ENCODE measurements around the gene KRT73.

The KRT73 gene

GRCh38 chr12:52615208-52615868, 3.0 kb downstream of the KRT73 start:
- CTCF ChIA-PET, result interaction anchor here (0.7 to 0.8 kb wide), 2 partner anchors 9 to 60 kb away, joined by 3 read pairs; no protein-coding TSS in a partner anchor
- no peak overlapping the region for H3K27ac ChIP-seq (ENCODE audit: insufficient read depth in 1 of 2, low read depth in 1 of 2, low read length in 2 of 2, poor library complexity in 1 of 2, severe bottlenecking in 2 of 2)
- peak overlapping the region in 1 of 7 experiments; percentile 37 for H3K4me3 ChIP-seq (ENCODE audit: control insufficient read depth in 1 of 7, extremely low read depth in 1 of 7, insufficient read depth in 4 of 7, low read depth in 2 of 7, low read length in 6 of 7)
- no peaks in the 10 kb centered on the region for H3K27me3 ChIP-seq (replicated peaks in 2 of 5; ENCODE audit: control insufficient read depth in 4 of 5, insufficient read depth in 5 of 5, low read length in 4 of 5)
- no peaks in the 10 kb centered on the region for H3K9me3 ChIP-seq (ENCODE audit: control extremely low read depth in 1 of 5, control insufficient read depth in 4 of 5, insufficient read depth in 2 of 5, low read depth in 1 of 5, low read length in 4 of 5)
- peaks cover 3 to 32% (median 20%) of the 10 kb centered on the region in 4 experiments for H3K4me1 ChIP-seq (ENCODE audit: control extremely low read depth in 1 of 4, control insufficient read depth in 4 of 4, insufficient read depth in 4 of 4, low read length in 3 of 4)
- no peaks in the 10 kb centered on the region for H3K36me3 ChIP-seq (ENCODE audit: control insufficient read depth in 4 of 4, insufficient read depth in 4 of 4, low read length in 3 of 4)
- DNase-seq, result peak; percentile 39 to 69 (median 69)
- 0% methylated on average over 1 of the region's 6 CpGs for WGBS (ENCODE audit: insufficient coverage)
- POLR2A ChIA-PET, result no interaction called here

- Histone ChIP-seq H3K4me1 (ENCODE audit: control extremely low read depth in 1 of 4, control insufficient read depth in 4 of 4, insufficient read depth in 4 of 4, low read length in 3 of 4) (peaks cover 3 to 38% (median 22%) of the 10 kb centered on the region in 4 experiments), H3K36me3 (ENCODE audit: control insufficient read depth in 4 of 4, insufficient read depth in 4 of 4, low read length in 3 of 4) (no peaks in the 10 kb centered on the region), H3K9me3 (ENCODE audit: control extremely low read depth in 1 of 5, control insufficient read depth in 4 of 5, insufficient read depth in 2 of 5, low read depth in 1 of 5, low read length in 4 of 5) (no peaks in the 10 kb centered on the region), H3K4me3 (ENCODE audit: control insufficient read depth in 1 of 7, extremely low read depth in 1 of 7, insufficient read depth in 4 of 7, low read depth in 2 of 7, low read length in 6 of 7) (no peak overlapping the region), H3K27me3 (replicated peaks in 2 of 5; ENCODE audit: control insufficient read depth in 4 of 5, insufficient read depth in 5 of 5, low read length in 4 of 5) (no peaks in the 10 kb centered on the region), H3K27ac (ENCODE audit: insufficient read depth in 1 of 2, low read depth in 1 of 2, low read length in 2 of 2, poor library complexity in 1 of 2, severe bottlenecking in 2 of 2) (no peak overlapping the region)
- WGBS (ENCODE audit: insufficient coverage), result 97% methylated on average over 9 of the region's 10 CpGs
- POLR2A ChIA-PET, result no interaction called here
- CTCF ChIA-PET, result interaction anchor here (0.7 to 1.2 kb wide), 2 partner anchors 8 to 14 kb away, joined by 3 to 4 read pairs; no protein-coding TSS in a partner anchor
- no peak for DNase-seq
These were observed 3.8 kb downstream of the KRT73 start for GRCh38 chr12:52614381-52615207.

- POLR2A ChIA-PET, result no interaction called here
- no peaks in the 10 kb centered on the region for H3K9me3 ChIP-seq (ENCODE audit: control extremely low read depth in 1 of 5, control insufficient read depth in 4 of 5, insufficient read depth in 2 of 5, low read depth in 1 of 5, low read length in 4 of 5)
- peaks cover 3 to 38% (median 22%) of the 10 kb centered on the region in 4 experiments for H3K4me1 ChIP-seq (ENCODE audit: control extremely low read depth in 1 of 4, control insufficient read depth in 4 of 4, insufficient read depth in 4 of 4, low read length in 3 of 4)
- no peak for DNase-seq
- CTCF ChIA-PET, result interaction anchor here (0.8 to 1.2 kb wide), 2 partner anchors 15 to 28 kb away, joined by 3 to 4 read pairs; no protein-coding TSS in a partner anchor
- over 99% methylated on average over 9 of the region's 9 CpGs for WGBS (ENCODE audit: insufficient coverage)
- H3K4me3 ChIP-seq (ENCODE audit: control insufficient read depth in 1 of 7, extremely low read depth in 1 of 7, insufficient read depth in 4 of 7, low read depth in 2 of 7, low read length in 6 of 7), result no peak overlapping the region
- H3K27ac ChIP-seq (ENCODE audit: insufficient read depth in 1 of 2, low read depth in 1 of 2, low read length in 2 of 2, poor library complexity in 1 of 2, severe bottlenecking in 2 of 2), result no peak overlapping the region
- no peaks in the 10 kb centered on the region for H3K36me3 ChIP-seq (ENCODE audit: control insufficient read depth in 4 of 4, insufficient read depth in 4 of 4, low read length in 3 of 4)
- peaks cover 0 to 2% (median 0%) of the 10 kb centered on the region in 5 experiments for H3K27me3 ChIP-seq (replicated peaks in 2 of 5; ENCODE audit: control insufficient read depth in 4 of 5, insufficient read depth in 5 of 5, low read length in 4 of 5)
These were observed 4.9 kb downstream of the KRT73 start for GRCh38 chr12:52613384-52614030.

GRCh38 chr12:52612431-52613383, 5.7 kb downstream of the KRT73 start:
- 69% methylated on average over 4 of the region's 5 CpGs for WGBS (ENCODE audit: insufficient coverage)
- Histone ChIP-seq H3K27ac (ENCODE audit: insufficient read depth in 1 of 2, low read depth in 1 of 2, low read length in 2 of 2, poor library complexity in 1 of 2, severe bottlenecking in 2 of 2) (no peak overlapping the region), H3K9me3 (ENCODE audit: control extremely low read depth in 1 of 5, control insufficient read depth in 4 of 5, insufficient read depth in 2 of 5, low read depth in 1 of 5, low read length in 4 of 5) (no peaks in the 10 kb centered on the region), H3K4me1 (ENCODE audit: control extremely low read depth in 1 of 4, control insufficient read depth in 4 of 4, insufficient read depth in 4 of 4, low read length in 3 of 4) (peaks cover 3 to 38% (median 22%) of the 10 kb centered on the region in 4 experiments), H3K27me3 (replicated peaks in 2 of 5; ENCODE audit: control insufficient read depth in 4 of 5, insufficient read depth in 5 of 5, low read length in 4 of 5) (peaks cover 0 to 2% (median 0%) of the 10 kb centered on the region in 5 experiments), H3K4me3 (ENCODE audit: control insufficient read depth in 1 of 7, extremely low read depth in 1 of 7, insufficient read depth in 4 of 7, low read depth in 2 of 7, low read length in 6 of 7) (no peak overlapping the region), H3K36me3 (ENCODE audit: control insufficient read depth in 4 of 4, insufficient read depth in 4 of 4, low read length in 3 of 4) (no peaks in the 10 kb centered on the region)
- CTCF ChIA-PET, result interaction anchor here (0.8 to 1.8 kb wide), 4 partner anchors 29 to 265 kb away, joined by 3 to 4 read pairs (median 3); no protein-coding TSS in a partner anchor
- POLR2A ChIA-PET, result no interaction called here
- peak in 2 of 3 donors; percentile 57 for DNase-seq

GRCh38 chr12:52611080-52611468, 7.3 kb downstream of the KRT73 start:
- H3K4me1 ChIP-seq (ENCODE audit: control extremely low read depth in 1 of 4, control insufficient read depth in 4 of 4, insufficient read depth in 4 of 4, low read length in 3 of 4), result peaks cover 3 to 34% (median 20%) of the 10 kb centered on the region in 4 experiments
- H3K36me3 ChIP-seq (ENCODE audit: control insufficient read depth in 4 of 4, insufficient read depth in 4 of 4, low read length in 3 of 4), result no peaks in the 10 kb centered on the region
- H3K27ac ChIP-seq (ENCODE audit: insufficient read depth in 1 of 2, low read depth in 1 of 2, low read length in 2 of 2, poor library complexity in 1 of 2, severe bottlenecking in 2 of 2), result no peak overlapping the region
- DNase-seq, result no peak
- POLR2A ChIA-PET, result no interaction called here
- H3K4me3 ChIP-seq (ENCODE audit: control insufficient read depth in 1 of 7, extremely low read depth in 1 of 7, insufficient read depth in 4 of 7, low read depth in 2 of 7, low read length in 6 of 7), result no peak overlapping the region
- H3K27me3 ChIP-seq (replicated peaks in 2 of 5; ENCODE audit: control insufficient read depth in 4 of 5, insufficient read depth in 5 of 5, low read length in 4 of 5), result peaks cover 0 to 2% (median 0%) of the 10 kb centered on the region in 5 experiments
- CTCF ChIA-PET, result interaction anchor here (0.9 to 2.7 kb wide), 13 partner anchors 13 to 275 kb away, joined by 3 to 9 read pairs (median 4); no protein-coding TSS in a partner anchor
- 97% methylated on average over 5 of the region's 6 CpGs for WGBS (ENCODE audit: insufficient coverage)
- no peaks in the 10 kb centered on the region for H3K9me3 ChIP-seq (ENCODE audit: control extremely low read depth in 1 of 5, control insufficient read depth in 4 of 5, insufficient read depth in 2 of 5, low read depth in 1 of 5, low read length in 4 of 5)
